Esophagus muscularis mucosa (tissue), 4 donors: ENCODE results near the gene GNS. TPM values are rescaled to one million over a fixed set of nuclear protein-coding genes. Genes with fewer than 3 reads are reported as not detected.

Experiments used
- DNase-seq: peaks from one replicate; pipeline ENCODE4 v3.0.0-alpha.2; 2017; ENCODE audit errors: extremely low spot score
- H3K27ac ChIP-seq, 4 donors: fragments of 200-600 bp; sonication (generic); replicated peaks in 1 of 4; 1 replicate in 3 of 4; 2 replicates in 1 of 4; pipeline ENCODE4 v1.5.1; 2016 to 2019; ENCODE audit warnings: mild to moderate bottlenecking in 1 of 4
- H3K27me3 ChIP-seq, 4 donors: fragments of 200-600 bp; sonication (generic); one replicate each; pipeline versions ENCODE4 v1.5.1 to v1.6.0; 2016 to 2019
- H3K36me3 ChIP-seq, 4 donors: fragments of 200-600 bp; sonication (generic); one replicate each; pipeline ENCODE4 v1.5.1; 2016 to 2019
- H3K4me1 ChIP-seq, 4 donors: fragments of 200-600 bp; sonication (generic); one replicate each; pipeline ENCODE4 v1.5.1; 2016 to 2019
- H3K4me3 ChIP-seq, 4 donors: fragments of 200-600 bp; sonication (generic); 1 replicate in 2 of 4; 2 replicates in 2 of 4; pipeline ENCODE4 v1.5.1; 2016 to 2019; ENCODE audit warnings: mild to moderate bottlenecking in 4 of 4, moderate library complexity in 1 of 4
- H3K9me3 ChIP-seq, 4 donors: fragments of 200-600 bp; sonication (generic); 1 replicate in 3 of 4; 2 replicates in 1 of 4; pipeline ENCODE4 v1.5.1; 2016 to 2019
- CTCF ChIP-seq, 3 experiments: fragments of 200-600 bp in 2 of 3; fragments of 450-650 bp in 1 of 3; sonication (generic) in 2 of 3; IDR thresholded peaks; one replicate each; pipeline ENCODE4 v1.5.1; 2017 to 2019; ENCODE audit warnings: antibody characterized with exemption in 3 of 3, mild to moderate bottlenecking in 2 of 3, moderate library complexity in 1 of 3
- EP300 ChIP-seq: sonication (generic); formaldehyde crosslinking; IDR thresholded peaks from one replicate; pipeline ENCODE4 v1.6.1; 2017; ENCODE audit warnings: antibody characterized with exemption
- POLR2A ChIP-seq: fragments of 450-650 bp; IDR thresholded peaks from one replicate; pipeline ENCODE4 v1.6.1; 2017; ENCODE audit warnings: antibody characterized with exemption, moderate library complexity, mild to moderate bottlenecking, low read depth
- POLR2AphosphoS5 ChIP-seq, 2 donors: sonication (generic); formaldehyde crosslinking; IDR thresholded peaks; one replicate each; pipeline ENCODE4 v1.6.1; 2017; ENCODE audit warnings: antibody characterized with exemption in 2 of 2
- WGBS: methylation state at CpG from one replicate; pipeline ENCODE4 v1.1.5; 2018; 5-methylcytosine and 5-hydroxymethylcytosine counted together
- intact Hi-C: fragments of 100-400 bp; cut with DNase I; formaldehyde crosslinking; loops from one replicate; pipeline ENCODE4 v1.15.1; 2023
- total RNA-seq, 4 donors: library from RNA; depleted of rRNA; stranded (reverse); fragments of >200 nt; gene quantifications; one replicate each; pipeline versions ENCODE4 v1.1.0 to v1.2.1, GENCODE V29; 2016

Gene GNS
- total RNA-seq, 4 donors from 2014 or later: 71.0 to 92.9 (median 89.9) TPM

GRCh38 chr12:64752833-64753238 is 6.4 kb downstream of the GNS start:
- 77% methylated on average over 4 of the region's 4 CpGs for WGBS
- peak overlapping the region in 2 of 4 donors; percentile 7 to 20 for H3K27ac ChIP-seq

DNA sequence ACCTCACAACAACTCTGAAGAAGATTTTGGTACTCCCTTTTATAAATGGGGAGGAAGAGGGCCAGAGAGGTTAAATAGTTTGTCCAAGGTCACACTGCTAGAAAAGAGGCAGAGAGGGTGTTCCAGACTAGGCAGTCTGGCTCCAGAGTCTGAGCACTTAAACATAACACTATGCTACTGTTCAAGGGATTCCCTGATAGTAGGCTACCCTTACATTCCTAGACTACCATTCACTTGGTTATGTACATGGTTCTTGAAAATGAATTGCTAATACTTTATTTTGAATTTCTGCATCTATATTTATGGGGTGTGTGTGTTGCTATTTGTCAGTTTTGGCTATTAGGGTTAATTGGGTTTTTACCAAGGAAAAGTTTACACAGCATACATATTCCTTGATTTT is 7.2 kb downstream of the GNS start:
- Histone ChIP-seq H3K36me3 (peaks cover 9 to 49% (median 34%) of the 10 kb centered on the region in 4 donors), H3K27ac (peak overlapping the region in 1 of 4 donors; percentile 23), H3K4me1 (peaks cover 5 to 20% (median 11%) of the 10 kb centered on the region in 4 donors), H3K27me3 (no peaks in the 10 kb centered on the region), H3K9me3 (no peaks in the 10 kb centered on the region), H3K4me3 (no peak overlapping the region)
- TF ChIP-seq CTCF (IDR thresholded peaks at IDR 0.05) (no peak), POLR2AphosphoS5 (IDR thresholded peaks at IDR 0.05) (no peak), POLR2A (no peak), EP300 (no peak)
- DNase-seq: no peak
- intact Hi-C loops: no loop called here

More at GRCh38 chr12:64752833-64753238, 6.4 kb downstream of the GNS start:
- H3K9me3 ChIP-seq: no peaks in the 10 kb centered on the region
- DNase-seq: no peak
- intact Hi-C loops: no loop called here
- peaks cover 9 to 41% (median 32%) of the 10 kb centered on the region in 4 donors for H3K36me3 ChIP-seq
- peaks cover 12 to 25% (median 19%) of the 10 kb centered on the region in 4 donors for H3K4me1 ChIP-seq
- no peaks in the 10 kb centered on the region for H3K27me3 ChIP-seq
- H3K4me3 ChIP-seq: no peak overlapping the region
- no peak for TF ChIP-seq POLR2A
- TF ChIP-seq EP300: no peak
- TF ChIP-seq CTCF (IDR thresholded peaks at IDR 0.05): no peak
- TF ChIP-seq POLR2AphosphoS5 (IDR thresholded peaks at IDR 0.05): no peak

- peaks cover 9 to 72% (median 36%) of the 10 kb centered on the region in 4 donors for H3K36me3 ChIP-seq
- intact Hi-C loops: no loop called here
Measured at GRCh38 chr12:64749461-64750200, 9.6 kb downstream of the GNS start.

DNA sequence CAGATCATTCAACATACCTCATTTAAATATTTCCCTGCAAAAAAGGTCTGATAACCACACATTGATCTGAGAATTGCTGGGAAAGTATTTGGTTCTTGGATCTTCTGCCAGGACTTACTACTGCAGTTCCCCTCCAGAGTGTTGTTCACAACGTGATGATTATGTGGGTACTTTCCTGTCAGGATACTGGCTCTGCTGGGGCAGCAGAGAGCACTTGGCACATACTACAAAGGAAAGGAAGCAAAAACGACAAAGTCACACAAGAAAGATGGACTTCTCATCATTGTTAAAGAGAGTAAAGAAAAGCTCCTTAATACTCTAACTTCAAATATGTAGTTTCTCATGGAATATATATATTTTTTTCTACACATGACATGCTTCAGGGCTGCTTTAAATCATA is 11.5 kb downstream of the GNS start:
- peaks cover 17 to 86% (median 50%) of the 10 kb centered on the region in 4 donors for H3K36me3 ChIP-seq
- no peak overlapping the region for H3K27ac ChIP-seq
- no peaks in the 10 kb centered on the region for H3K27me3 ChIP-seq

More at GRCh38 chr12:64749461-64750200, 9.6 kb downstream of the GNS start:
- no peak overlapping the region for H3K4me3 ChIP-seq
- 85% methylated on average over 15 of the region's 15 CpGs for WGBS
- H3K27ac ChIP-seq: no peak overlapping the region
- H3K4me1 ChIP-seq: peaks cover 0 to 13% (median 9%) of the 10 kb centered on the region in 4 donors
- no peaks in the 10 kb centered on the region for H3K27me3 ChIP-seq
- no peak for DNase-seq
- TF ChIP-seq POLR2A (no peak), EP300 (no peak), POLR2AphosphoS5 (IDR thresholded peaks at IDR 0.05) (no peak), CTCF (IDR thresholded peaks at IDR 0.05) (no peak)
- H3K9me3 ChIP-seq: no peaks in the 10 kb centered on the region

More for the DNA sequence above, 11.5 kb downstream of the GNS start:
- 31% methylated on average over 2 of the region's 2 CpGs for WGBS
- TF ChIP-seq POLR2AphosphoS5 (IDR thresholded peaks at IDR 0.05) (no peak), EP300 (no peak), CTCF (IDR thresholded peaks at IDR 0.05) (no peak), POLR2A (no peak)
- Histone ChIP-seq H3K4me1 (peaks cover 0 to 7% (median 5%) of the 10 kb centered on the region in 4 donors), H3K4me3 (no peak overlapping the region), H3K9me3 (no peaks in the 10 kb centered on the region)
- intact Hi-C loops: no loop called here
- DNase-seq: no peak
